ENCODE measurements around the gene WNT7B.

DNA sequence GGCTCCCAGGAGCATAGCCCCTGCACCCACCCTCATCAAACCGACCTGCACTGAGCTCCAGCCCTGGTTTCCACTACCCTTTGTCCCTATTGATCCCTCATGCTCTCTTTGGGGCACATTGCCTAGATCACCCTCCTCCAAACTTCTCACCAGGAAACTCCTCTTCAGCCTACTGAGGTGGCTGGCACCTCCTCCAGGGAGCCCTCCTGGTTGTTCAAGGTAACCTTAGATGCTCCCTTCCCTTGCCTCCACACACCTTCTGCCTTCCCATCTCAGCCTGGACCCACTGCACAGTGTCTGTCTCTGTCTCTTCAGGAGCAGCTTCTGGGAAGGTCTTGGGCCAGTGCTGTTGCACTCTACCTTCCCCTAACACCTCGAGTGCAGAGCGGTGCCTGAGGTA, 15.8 kb upstream of the WNT7B start:
- TF ChIP-seq CTCF (IDR thresholded peaks at IDR 0.05) = no peak
- TF ChIP-seq POLR2AphosphoS5 (IDR thresholded peaks at IDR 0.05) = no peak
- TF ChIP-seq POLR2A (IDR thresholded peaks at IDR 0.05) = no peak
